GM23338 (cell line): ENCODE data around the gene CPA1. TPM values are rescaled to one million over a fixed set of nuclear protein-coding genes. Genes with fewer than 3 reads are reported as not detected.

Experiments
- ATAC-seq: fragments of 200-7000 bp; cut with Tn5 transposase; 3 replicates; pipeline ENCODE4 v1.9.1; 2020
- DNase-seq: peaks from one replicate; pipeline ENCODE4 v3.0.0-alpha.2; 2015; ENCODE audit warnings: low spot score
- H2AFZ ChIP-seq: fragments of 200-600 bp; sonication (generic); 2 replicates; pipeline ENCODE4 v1.8.0; 2016; ENCODE audit warnings: antibody characterized with exemption, mild to moderate bottlenecking, moderate library complexity
- H3F3A ChIP-seq: fragments of 200-600 bp; sonication (generic); replicated peaks from 2 replicates; pipeline ENCODE4 v1.8.0; 2017; ENCODE audit warnings: antibody characterized with exemption, mixed run types, low read depth
- H3K27ac ChIP-seq: fragments of 200-600 bp; sonication (generic); 2 replicates; pipeline ENCODE4 v1.6.1; 2016; ENCODE audit warnings: low read depth
- H3K27me3 ChIP-seq: fragments of 200-600 bp; sonication (generic); 2 replicates; pipeline ENCODE4 v1.8.0; 2016; ENCODE audit warnings: mild to moderate bottlenecking, mixed run types, moderate library complexity; ENCODE audit not compliant: insufficient read depth
- H3K36me3 ChIP-seq: fragments of 200-600 bp; sonication (generic); 2 replicates; pipeline ENCODE4 v1.8.0; 2016; ENCODE audit warnings: mild to moderate bottlenecking; ENCODE audit not compliant: insufficient read depth
- H3K4me1 ChIP-seq: fragments of 200-600 bp; sonication (generic); 2 replicates; pipeline ENCODE4 v1.8.0; 2016; ENCODE audit warnings: mild to moderate bottlenecking, moderate library complexity; ENCODE audit not compliant: insufficient read depth
- H3K4me2 ChIP-seq: fragments of 200-600 bp; sonication (generic); 2 replicates; pipeline ENCODE4 v1.7.1; 2017; ENCODE audit warnings: mixed run types
- H3K4me3 ChIP-seq: fragments of 200-600 bp; sonication (generic); 2 replicates; pipeline ENCODE4 v1.6.1; 2016; ENCODE audit warnings: mixed run types
- H3K79me2 ChIP-seq: fragments of 200-600 bp; sonication (generic); replicated peaks from 2 replicates; pipeline ENCODE4 v1.8.0; 2017; ENCODE audit warnings: mild to moderate bottlenecking; ENCODE audit not compliant: insufficient read depth
- H3K9me2 ChIP-seq: fragments of 200-600 bp; sonication (generic); 2 replicates; pipeline ENCODE4 v1.8.0; 2017; ENCODE audit not compliant: insufficient read depth
- H4K20me1 ChIP-seq: fragments of 200-600 bp; sonication (generic); replicated peaks from 2 replicates; pipeline ENCODE4 v1.8.0; 2017; ENCODE audit warnings: mild to moderate bottlenecking; ENCODE audit not compliant: insufficient read depth
- H3K27ac Mint-ChIP-seq: 2 replicates; pipeline ENCODE4 v1.8.0; 2020; ENCODE audit warnings: inconsistent platforms, mild to moderate bottlenecking, moderate library complexity, mixed read lengths
- H3K27me3 Mint-ChIP-seq: 3 replicates; pipeline ENCODE4 v1.8.0; 2022; ENCODE audit warnings: low read depth, mild to moderate bottlenecking, moderate library complexity, mixed read lengths, inconsistent platforms; ENCODE audit not compliant: insufficient read depth, poor library complexity
- H3K36me3 Mint-ChIP-seq: 3 replicates; pipeline ENCODE4 v1.8.0; 2021; ENCODE audit warnings: low read depth, mild to moderate bottlenecking, inconsistent platforms, moderate library complexity, mixed read lengths
- H3K4me1 Mint-ChIP-seq: 3 replicates; pipeline ENCODE4 v1.8.0; 2020; ENCODE audit warnings: mild to moderate bottlenecking, inconsistent platforms, mixed read lengths
- H3K4me3 Mint-ChIP-seq: 3 replicates; pipeline ENCODE4 v1.8.0; 2021; ENCODE audit warnings: moderate library complexity, mild to moderate bottlenecking, inconsistent platforms, mixed read lengths
- H3K9me3 Mint-ChIP-seq: 3 replicates; pipeline ENCODE4 v1.8.0; 2020; ENCODE audit warnings: moderate library complexity, mild to moderate bottlenecking, inconsistent platforms, mixed read lengths
- CREB1 ChIP-seq: fragments of 250-450 bp; sonication (Bioruptor Pico); IDR thresholded peaks from 2 replicates; pipeline ENCODE4 v1.5.0; 2020; ENCODE audit warnings: low read depth, mild to moderate bottlenecking, moderate library complexity
- CTCF ChIP-seq, 2 experiments: fragments of 200-600 bp in 1 of 2; sonication (generic) in 1 of 2; conservative IDR thresholded peaks; 2 replicates each; pipeline versions ENCODE4 v1.5.1 to v1.6.1; 2016 to 2017; ENCODE audit warnings: antibody characterized with exemption in 2 of 2, low read depth in 2 of 2, mild to moderate bottlenecking in 2 of 2, moderate library complexity in 1 of 2
- ETS1 ChIP-seq: IDR thresholded peaks from 2 replicates; pipeline ENCODE4 v1.6.1; 2016; ENCODE audit warnings: antibody characterized with exemption
- EZH2 ChIP-seq: fragments of 200-600 bp; sonication (generic); IDR thresholded peaks from one replicate; pipeline ENCODE4 v1.8.0; 2017; ENCODE audit warnings: antibody characterized with exemption, mild to moderate bottlenecking, low read depth; ENCODE audit not compliant: unreplicated experiment
- EZH2phosphoT487 ChIP-seq: fragments of 200-600 bp; sonication (generic); IDR thresholded peaks from one replicate; pipeline ENCODE4 v1.8.1; 2018; ENCODE audit warnings: antibody characterized with exemption; ENCODE audit not compliant: unreplicated experiment
- JUNB ChIP-seq: IDR thresholded peaks from one replicate; pipeline ENCODE4 v1.6.1; 2016; ENCODE audit warnings: antibody characterized with exemption; ENCODE audit not compliant: unreplicated experiment
- NANOG ChIP-seq: IDR thresholded peaks from 2 replicates; pipeline ENCODE4 v1.6.1; 2016; ENCODE audit warnings: antibody characterized with exemption, borderline replicate concordance
- POLR2AphosphoS5 ChIP-seq: IDR thresholded peaks from 2 replicates; pipeline ENCODE4 v1.6.1; 2016; ENCODE audit warnings: antibody characterized with exemption, low read depth
- REST ChIP-seq: IDR thresholded peaks from one replicate; pipeline ENCODE4 v1.6.1; 2018; ENCODE audit warnings: antibody characterized with exemption; ENCODE audit not compliant: unreplicated experiment
- STAT1 ChIP-seq: IDR thresholded peaks from one replicate; pipeline ENCODE4 v1.6.1; 2016; ENCODE audit warnings: antibody characterized with exemption; ENCODE audit not compliant: unreplicated experiment
- ZNF114 ChIP-seq: fragments of 250-450 bp; sonication (Bioruptor Pico); IDR thresholded peaks from 2 replicates; pipeline ENCODE4 v1.5.0; 2020; ENCODE audit warnings: mild to moderate bottlenecking, moderate library complexity
- ZNF331 ChIP-seq: fragments of 250-450 bp; sonication (Bioruptor Pico); IDR thresholded peaks from 2 replicates; pipeline ENCODE4 v1.5.0; 2020; ENCODE audit warnings: low read depth, mild to moderate bottlenecking, moderate library complexity
- ZNF462 ChIP-seq: fragments of 250-450 bp; sonication (Bioruptor Pico); IDR thresholded peaks from 2 replicates; pipeline ENCODE4 v1.5.0; 2020; ENCODE audit warnings: mild to moderate bottlenecking, moderate library complexity
- polyA plus RNA-seq: library from polyadenylated mRNA; unstranded; fragments of >200 nt; fragmentation: Nextera tagmentation; extraction: Ambion mirVana; gene quantifications from 2 replicates; pipeline ENCODE4 v1.2.1, GENCODE V29; 2016
- total RNA-seq: library from RNA; depleted of rRNA; stranded (reverse); fragments of >200 nt; shearing (Covaris generic); gene quantifications from 2 replicates; pipeline ENCODE4 v1.2.3, GENCODE V29; 2014

CPA1 gene
- total and polyA plus RNA-seq, 2 experiments from 2014 or later, result not detected

- peaks cover 12% of the 10 kb centered on the region for H3K27me3 Mint-ChIP-seq
- no peak overlapping the region for H2AFZ ChIP-seq
- no peak overlapping the region for H3K4me3 Mint-ChIP-seq
- no peaks in the 10 kb centered on the region for H3K36me3 ChIP-seq
- peaks cover 4% of the 10 kb centered on the region; the same call in 2 of the 3 replicates for H3K4me1 Mint-ChIP-seq
- TF ChIP-seq STAT1, result no peak
- no peak for TF ChIP-seq REST
- TF ChIP-seq ZNF331 (CRISPR knock-in tag), result no peak
- TF ChIP-seq POLR2AphosphoS5, result no peak
- no peak for TF ChIP-seq NANOG
- TF ChIP-seq EZH2phosphoT487, result no peak
- TF ChIP-seq ETS1, result no peak
- TF ChIP-seq ZNF114 (CRISPR knock-in tag), result no peak
- no peak for TF ChIP-seq CTCF (conservative IDR thresholded peaks at IDR 0.05; ENCODE audit: low read depth in 2 of 2)
- no peak for TF ChIP-seq JUNB
- no peak for TF ChIP-seq ZNF462 (CRISPR knock-in tag)
- TF ChIP-seq CREB1 (CRISPR knock-in tag), result no peak
- TF ChIP-seq EZH2, result no peak
- no peak for ATAC-seq
- no peaks in the 10 kb centered on the region for H3K79me2 ChIP-seq
- DNase-seq, result no peak
- H3K27ac ChIP-seq, result no peak overlapping the region
- H3K4me3 ChIP-seq, result no peak overlapping the region
- H3K4me1 ChIP-seq, result no peaks in the 10 kb centered on the region
- H4K20me1 ChIP-seq, result no peaks in the 10 kb centered on the region
- H3K27ac Mint-ChIP-seq, result no peak overlapping the region
- H3F3A ChIP-seq, result no peaks in the 10 kb centered on the region
- no peak overlapping the region for H3K4me2 ChIP-seq
- H3K9me3 Mint-ChIP-seq, result peaks cover 3% of the 10 kb centered on the region; the same call in 2 of the 3 replicates
- peaks cover 6% of the 10 kb centered on the region; the same call in 1 of the 2 replicates for H3K9me2 ChIP-seq
- no peaks in the 10 kb centered on the region for H3K27me3 ChIP-seq
- no peaks in the 10 kb centered on the region; the same call in 2 of the 3 replicates for H3K36me3 Mint-ChIP-seq
These were observed 3.1 kb downstream of the CPA1 start for GRCh38 chr7:130383187-130383980.
